AG04450 (cell line): ENCODE results near the gene HMBS. TPM values are rescaled to one million over a fixed set of nuclear protein-coding genes. Genes with fewer than 3 reads are reported as not detected.
A peak's percentile ranks its signal among the peaks of the same experiment; 100 is the strongest.

Experiments
- CTCF ChIA-PET: fragments of 300-600, 350-600 bp; formaldehyde crosslinking; extraction: SDS; loops from one replicate; lab custom pipeline; 2022; ENCODE audit warnings: antibody characterized with exemption, inconsistent platforms; lab: Charles Lee
- POLR2A ChIA-PET: fragments of 350-600 bp; formaldehyde crosslinking; extraction: SDS; loops from one replicate; lab custom pipeline; 2021; ENCODE audit warnings: antibody characterized with exemption, inconsistent platforms; lab: Yijun Ruan, JAX
- DNase-seq: peaks from one replicate; pipeline ENCODE4 v3.0.0-alpha.2; 2011; ENCODE audit warnings: low read depth, low spot score
- H3K27ac ChIP-seq: one replicate; pipeline ENCODE4 v1.5.1; 2012; ENCODE audit warnings: low read depth, low read length, control low read depth
- H3K27me3 ChIP-seq: one replicate; pipeline ENCODE4 v1.6.0; 2012; ENCODE audit warnings: low read length; ENCODE audit not compliant: control insufficient read depth, insufficient read depth
- H3K4me3 ChIP-seq: 2 replicates; pipeline ENCODE4 v1.5.1; 2011; ENCODE audit warnings: mild to moderate bottlenecking, low read depth, low read length, control low read depth
- H3K9me3 ChIP-seq: 2 replicates; pipeline ENCODE4 v1.5.1; 2012; ENCODE audit warnings: low read length; ENCODE audit not compliant: control insufficient read depth, insufficient read depth
- CTCF ChIP-seq: IDR thresholded peaks from 2 replicates; pipeline ENCODE4 v1.5.1; 2011; ENCODE audit warnings: low read depth, low read length, control low read depth, inconsistent platforms
- polyA plus RNA-seq: library from polyadenylated mRNA; depleted of rRNA; stranded (reverse); fragments of >200 nt; gene quantifications from 2 replicates; pipeline ENCODE4 v1.2.3, GENCODE V29; 2011

HMBS gene
- polyA plus RNA-seq, 1 experiment: 38.5 TPM

GRCh38 chr11:119065369-119065768, 19.3 kb upstream of the HMBS start:
- ChIA-PET CTCF (interaction anchor here (0.6 to 1.5 kb wide), 3 partner anchors 10 to 131 kb away, joined by 3 to 4 read pairs (median 3); no protein-coding TSS in a partner anchor), POLR2A (interaction anchor here (0.7 kb wide), 1 partner anchor 104 kb away, joined by 3 read pairs; no protein-coding TSS in a partner anchor)
- no peaks in the 10 kb centered on the region for H3K9me3 ChIP-seq
- no peak for DNase-seq
- H3K4me3 ChIP-seq: no peak overlapping the region
- no peaks in the 10 kb centered on the region for H3K27me3 ChIP-seq
- H3K27ac ChIP-seq: no peak overlapping the region
- peak; percentile 59 for TF ChIP-seq CTCF

DNA sequence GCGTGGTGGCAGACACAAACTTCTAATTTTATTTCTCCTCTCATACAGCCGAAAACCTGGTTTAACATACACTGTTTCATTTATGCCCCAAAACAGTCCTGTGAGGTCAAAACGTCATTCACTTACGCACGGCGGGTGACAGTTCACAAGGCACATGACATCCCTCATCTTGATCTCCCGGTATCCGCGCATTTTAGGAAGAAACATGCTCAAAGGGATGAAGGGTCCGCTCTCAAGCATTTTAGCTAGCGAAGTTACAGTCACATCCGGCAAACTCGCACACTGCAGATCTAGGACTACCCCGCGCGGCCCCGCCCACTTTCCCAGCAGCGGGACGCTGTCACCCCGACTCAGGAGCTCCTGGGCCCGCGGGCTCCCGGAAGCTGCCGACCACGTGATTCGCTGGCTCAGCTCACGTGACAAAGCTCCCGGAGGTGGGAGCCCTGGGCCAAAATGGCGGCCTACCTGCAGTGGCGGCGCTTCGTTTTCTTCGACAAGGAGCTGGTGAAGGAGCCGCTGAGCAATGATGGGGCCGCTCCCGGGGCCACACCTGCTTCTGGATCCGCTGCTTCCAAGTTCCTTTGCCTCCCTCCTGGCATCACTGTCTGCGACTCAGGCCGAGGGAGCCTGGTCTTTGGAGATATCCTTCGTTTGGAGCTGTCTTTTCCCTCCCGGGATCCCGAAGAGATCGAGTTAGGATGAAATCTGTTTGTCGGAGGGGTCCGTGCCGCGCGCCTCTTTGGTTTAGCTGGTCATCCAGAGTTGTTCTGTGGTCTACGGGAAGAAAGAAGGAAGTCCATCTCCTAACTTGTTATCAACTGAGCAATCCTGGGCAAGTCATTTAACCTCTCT, 17.1 kb upstream of the HMBS start, which contains the start of gene VPS11:
VPS11 (plus strand) TSS at position 448 of the 852 bp plus-strand sequence; CDS start at position 454, 6 bp downstream.
- DNase-seq: peak; percentile 92
- Histone ChIP-seq H3K4me3 (peak within 1 kb of the TSS; percentile 99), H3K27me3 (no peaks in the 10 kb centered on the region), H3K9me3 (no peaks in the 10 kb centered on the region), H3K27ac (peak within 1 kb of the TSS; percentile 88)
- CTCF ChIA-PET: interaction anchor here (0.5 to 1.3 kb wide), 5 partner anchors 34 to 282 kb away, joined by 3 to 6 read pairs (median 5); partner anchors contain the start of gene SLC37A4
- POLR2A ChIA-PET: interaction anchor here (0.6 to 2.2 kb wide), 11 partner anchors 11 to 260 kb away, joined by 3 to 27 read pairs (median 5); partner anchors contain the start of genes DPAGT1, HINFP, HMBS and HYOU1
- TF ChIP-seq CTCF: no peak

DNA sequence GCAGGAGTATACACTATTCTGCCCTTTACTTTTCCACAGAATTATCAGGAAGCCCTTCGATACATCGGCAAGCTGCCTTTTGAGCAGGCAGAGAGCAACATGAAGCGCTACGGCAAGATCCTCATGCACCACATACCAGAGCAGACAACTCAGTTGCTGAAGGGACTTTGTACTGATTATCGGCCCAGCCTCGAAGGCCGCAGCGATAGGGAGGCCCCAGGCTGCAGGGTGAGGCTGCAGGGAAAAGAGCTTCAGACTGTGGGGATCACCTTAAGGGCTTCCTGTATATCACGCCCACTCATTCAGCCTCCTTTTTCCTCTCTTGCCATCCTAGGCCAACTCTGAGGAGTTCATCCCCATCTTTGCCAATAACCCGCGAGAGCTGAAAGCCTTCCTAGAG, 6.8 kb upstream of the HMBS start:
- CTCF ChIA-PET: no interaction called here
- Histone ChIP-seq H3K27me3 (no peaks in the 10 kb centered on the region), H3K27ac (no peak overlapping the region), H3K4me3 (no peak overlapping the region), H3K9me3 (no peaks in the 10 kb centered on the region)
- TF ChIP-seq CTCF: no peak
- POLR2A ChIA-PET: no interaction called here
- no peak for DNase-seq

DNA sequence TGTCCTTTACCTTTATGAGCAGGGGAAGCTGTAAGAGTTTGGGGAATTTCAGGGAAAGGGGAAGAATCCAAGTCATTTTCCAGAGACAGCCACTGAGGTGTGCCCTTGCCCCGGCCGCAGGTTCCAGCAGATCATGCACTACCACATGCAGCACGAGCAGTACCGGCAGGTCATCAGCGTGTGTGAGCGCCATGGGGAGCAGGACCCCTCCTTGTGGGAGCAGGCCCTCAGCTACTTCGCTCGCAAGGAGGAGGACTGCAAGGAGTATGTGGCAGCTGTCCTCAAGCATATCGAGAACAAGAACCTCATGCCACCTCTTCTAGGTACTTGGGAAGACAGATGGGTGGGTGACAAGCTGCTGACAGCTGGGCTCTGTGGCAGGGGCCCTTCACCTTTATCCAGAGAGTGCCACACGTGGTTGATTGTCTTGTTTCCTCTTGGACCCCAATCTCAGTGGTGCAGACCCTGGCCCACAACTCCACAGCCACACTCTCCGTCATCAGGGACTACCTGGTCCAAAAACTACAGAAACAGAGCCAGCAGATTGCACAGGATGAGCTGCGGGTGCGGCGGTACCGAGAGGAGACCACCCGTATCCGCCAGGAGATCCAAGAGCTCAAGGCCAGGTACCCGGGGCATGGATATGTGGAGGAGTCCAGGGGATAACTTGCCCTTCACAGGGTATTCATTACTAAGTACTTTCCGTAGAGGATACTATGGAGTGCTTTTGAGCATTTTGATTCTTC, 5.8 kb upstream of the HMBS start:
- H3K27me3 ChIP-seq: no peaks in the 10 kb centered on the region
- no peak overlapping the region for H3K27ac ChIP-seq
- no peak overlapping the region for H3K4me3 ChIP-seq
- TF ChIP-seq CTCF: no peak
- no peaks in the 10 kb centered on the region for H3K9me3 ChIP-seq
- ChIA-PET CTCF (interaction anchor here (0.6 kb wide), 1 partner anchor 260 kb away, joined by 4 read pairs; no protein-coding TSS in a partner anchor), POLR2A (no interaction called here)
- no peak for DNase-seq
